Tibial artery (tissue), 4 donors: ENCODE measurements around the gene RND2.
A peak's percentile ranks its signal among the peaks of the same experiment; 100 is the strongest.

Source experiments
- DNase-seq, 2 donors: peaks; one replicate each; pipeline ENCODE4 v3.0.0-alpha.2; 2019
- H3K27ac ChIP-seq, 2 donors: fragments of 200-600 bp; sonication (generic) in 1 of 2; 1 replicate in 1 of 2; 2 replicates in 1 of 2; pipeline ENCODE4 v1.5.1; 2018 to 2019; ENCODE audit warnings: mild to moderate bottlenecking in 1 of 2
- H3K27me3 ChIP-seq, 2 donors: fragments of 200-600 bp; sonication (generic) in 1 of 2; one replicate each; pipeline versions ENCODE4 v1.5.1 to v1.6.0; 2016 to 2019
- H3K36me3 ChIP-seq, 3 donors: fragments of 200-600 bp; sonication (generic) in 2 of 3; one replicate each; pipeline ENCODE4 v1.5.1; 2016 to 2019; ENCODE audit warnings: mild to moderate bottlenecking in 2 of 3
- H3K4me1 ChIP-seq, 4 donors: fragments of 200-600 bp; sonication (generic) in 2 of 4; 1 replicate in 3 of 4; 2 replicates in 1 of 4; pipeline ENCODE4 v1.5.1; 2016 to 2019
- H3K4me3 ChIP-seq, 2 donors: fragments of 200-600 bp; sonication (generic) in 1 of 2; 1 replicate in 1 of 2; 2 replicates in 1 of 2; pipeline ENCODE4 v1.5.1; 2018 to 2019; ENCODE audit warnings: mild to moderate bottlenecking in 2 of 2
- H3K9me3 ChIP-seq, 3 donors: fragments of 200-600 bp; sonication (generic) in 1 of 3; one replicate each; pipeline ENCODE4 v1.5.1; 2016 to 2019
- CTCF ChIP-seq, 2 experiments: fragments of 200-600 bp in 1 of 2; fragments of 450-650 bp in 1 of 2; IDR thresholded peaks; one replicate each; pipeline ENCODE4 v1.5.1; 2017 to 2019; ENCODE audit warnings: antibody characterized with exemption in 2 of 2, mild to moderate bottlenecking in 1 of 2, moderate library complexity in 1 of 2
- intact Hi-C: fragments of 100-400 bp; cut with DNase I; formaldehyde crosslinking; loops from one replicate; pipeline ENCODE4 v1.15.0; 2023; ENCODE audit warnings: low total_unique reads

The RND2 gene

DNA sequence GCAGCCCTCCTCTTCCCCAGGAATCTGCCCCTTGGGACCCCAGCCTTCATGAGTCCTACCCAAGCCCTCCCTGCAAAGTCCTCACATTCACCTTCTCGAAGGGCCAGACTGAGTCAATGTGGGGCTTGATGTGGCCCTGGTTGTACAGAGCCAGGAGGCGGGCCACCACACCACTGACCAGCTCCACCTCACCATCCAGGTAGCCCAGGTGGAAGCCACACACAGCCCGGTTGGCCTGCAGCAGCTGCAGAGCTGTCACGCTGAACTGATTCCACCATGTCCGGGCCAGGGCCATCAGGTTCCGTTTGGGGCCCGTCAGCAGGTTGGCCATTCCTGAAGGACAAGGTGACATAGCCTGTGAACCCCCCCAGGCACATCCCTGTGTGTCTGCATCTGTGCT, 8.8 kb upstream of the RND2 start:
- H3K4me1 ChIP-seq = peaks cover 0 to 25% (median 16%) of the 10 kb centered on the region in 4 donors
- no peak overlapping the region for H3K27ac ChIP-seq

GRCh38 chr17:43018008-43018853, 6.8 kb upstream of the RND2 start:
- H3K36me3 ChIP-seq = peaks cover 9 to 54% (median 43%) of the 10 kb centered on the region in 3 donors
- no peak for DNase-seq
- H3K27ac ChIP-seq = peak overlapping the region in 1 of 2 donors; percentile 23
- intact Hi-C loops = loop anchor here (5.0 kb wide), 2 partner anchors 109 to 319 kb away; partner anchors contain the start of gene BRCA1
- peaks cover 0 to 29% (median 22%) of the 10 kb centered on the region in 4 donors for H3K4me1 ChIP-seq
- no peaks in the 10 kb centered on the region for H3K9me3 ChIP-seq
- no peaks in the 10 kb centered on the region for H3K27me3 ChIP-seq
- TF ChIP-seq CTCF (IDR thresholded peaks at IDR 0.05) = no peak
- H3K4me3 ChIP-seq = no peak overlapping the region

More for the DNA sequence above, 8.8 kb upstream of the RND2 start:
- Histone ChIP-seq H3K27me3 (no peaks in the 10 kb centered on the region), H3K36me3 (peaks cover 9 to 65% (median 43%) of the 10 kb centered on the region in 3 donors), H3K4me3 (no peak overlapping the region), H3K9me3 (no peaks in the 10 kb centered on the region)
- no peak for DNase-seq
- no peak for TF ChIP-seq CTCF (IDR thresholded peaks at IDR 0.05)
- intact Hi-C loops = loop anchor here (5.0 kb wide), 2 partner anchors 111 to 321 kb away; partner anchors contain the start of gene BRCA1

DNA sequence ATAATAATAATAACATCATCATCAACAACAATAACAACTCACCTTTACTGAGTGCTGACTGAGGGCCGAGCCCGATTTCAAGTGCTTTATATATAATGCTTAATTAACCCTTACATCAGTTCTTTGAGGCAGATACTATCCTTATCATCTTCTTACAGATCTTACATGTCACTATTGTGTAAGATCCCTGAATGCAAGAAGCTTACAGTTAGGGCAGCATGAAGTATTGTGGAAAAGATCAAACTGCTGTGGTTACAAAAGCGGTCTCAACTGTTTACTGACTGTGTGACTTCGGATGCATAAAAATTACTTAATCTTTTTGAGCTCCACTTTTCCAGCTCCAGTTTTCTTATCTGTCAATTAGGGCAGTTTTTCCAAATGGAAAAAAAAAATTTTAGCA, 6.1 kb upstream of the RND2 start:
- Histone ChIP-seq H3K4me3 (no peak overlapping the region), H3K4me1 (peaks cover 0 to 29% (median 23%) of the 10 kb centered on the region in 4 donors), H3K9me3 (no peaks in the 10 kb centered on the region), H3K36me3 (peaks cover 9 to 47% (median 43%) of the 10 kb centered on the region in 3 donors), H3K27ac (peak overlapping the region in 1 of 2 donors; percentile 23), H3K27me3 (no peaks in the 10 kb centered on the region)
- DNase-seq = no peak
- no peak for TF ChIP-seq CTCF (IDR thresholded peaks at IDR 0.05)
- intact Hi-C loops = loop anchor here (5.0 kb wide), 2 partner anchors 108 to 318 kb away; partner anchors contain the start of gene BRCA1

- Histone ChIP-seq H3K4me3 (no peak overlapping the region), H3K4me1 (peaks cover 0 to 32% (median 25%) of the 10 kb centered on the region in 4 donors), H3K27ac (peak overlapping the region; percentile 14 to 93), H3K9me3 (no peaks in the 10 kb centered on the region), H3K27me3 (no peaks in the 10 kb centered on the region), H3K36me3 (peaks cover 9 to 42% (median 39%) of the 10 kb centered on the region in 3 donors)
- DNase-seq = no peak
- no peak for TF ChIP-seq CTCF (IDR thresholded peaks at IDR 0.05)
- intact Hi-C loops = loop anchor here (5.0 kb wide), 2 partner anchors 108 to 318 kb away; partner anchors contain the start of gene BRCA1
Measured at GRCh38 chr17:43019418-43019817, 5.6 kb upstream of the RND2 start.

- no peak for DNase-seq
- peak overlapping the region; percentile 14 to 93 for H3K27ac ChIP-seq
- no peak for TF ChIP-seq CTCF (IDR thresholded peaks at IDR 0.05)
- no peaks in the 10 kb centered on the region for H3K9me3 ChIP-seq
- H3K4me3 ChIP-seq = peak overlapping the region in 1 of 2 donors; percentile 96
- peaks cover 0 to 36% (median 27%) of the 10 kb centered on the region in 4 donors for H3K4me1 ChIP-seq
- no peaks in the 10 kb centered on the region for H3K27me3 ChIP-seq
- intact Hi-C loops = no loop called here
- peaks cover 9 to 35% (median 31%) of the 10 kb centered on the region in 3 donors for H3K36me3 ChIP-seq
Measured at GRCh38 chr17:43020030-43020621, 4.9 kb upstream of the RND2 start.
